Activated CD8-positive, alpha-beta memory T cell treated with anti-CD3 and anti-CD28 coated beads, Interleukin-2, amount 10 ng/mL, durations not matched to agents 7 days and 5 days (primary cell): Measurements from ENCODE around the gene EIF2A. TPM values are rescaled to one million over a fixed set of nuclear protein-coding genes. Genes with fewer than 3 reads are reported as not detected.
A peak's percentile ranks its signal among the peaks of the same experiment; 100 is the strongest.
"Not testable (repeated sequence)": the region's sequence is repeated elsewhere in the genome, so short reads cannot be mapped to it uniquely, and the experiment has no call there.

Source experiments
- ATAC-seq: fragments of 150-1000 bp; cut with Tn5 transposase; one replicate; pipeline ENCODE4 v1.10.0; 2021; ENCODE audit warnings: moderate library complexity
- CTCF ChIA-PET: fragments of 350-600 bp; sonication (Branson Sonifier 250); formaldehyde crosslinking; loops from one replicate; lab custom pipeline; 2021; ENCODE audit warnings: antibody characterized with exemption; lab: Charles Lee
- DNase-seq: peaks from one replicate; pipeline ENCODE4 v3.0.0-alpha.2; 2020
- H3K27ac Mint-ChIP-seq: one replicate; pipeline ENCODE4 v1.8.0; 2021; ENCODE audit warnings: mild to moderate bottlenecking, mixed read lengths
- H3K27me3 Mint-ChIP-seq: one replicate; pipeline ENCODE4 v1.8.0; 2021; ENCODE audit warnings: mixed read lengths
- H3K36me3 Mint-ChIP-seq: one replicate; pipeline ENCODE4 v1.8.0; 2021; ENCODE audit warnings: mild to moderate bottlenecking, mixed read lengths
- H3K4me1 Mint-ChIP-seq: one replicate; pipeline ENCODE4 v1.8.0; 2021; ENCODE audit warnings: mixed read lengths
- H3K4me3 Mint-ChIP-seq: one replicate; pipeline ENCODE4 v1.8.0; 2021; ENCODE audit warnings: mild to moderate bottlenecking, moderate library complexity, mixed read lengths
- H3K9me3 Mint-ChIP-seq: one replicate; pipeline ENCODE4 v1.8.0; 2022; ENCODE audit warnings: low read depth, mixed read lengths
- total RNA-seq, 2 experiments: library from RNA; stranded (reverse); gene quantifications; one replicate each; pipeline ENCODE4 v1.2.3, GENCODE V29; 2021

Gene EIF2A
- total RNA-seq = 10 to 100 TPM; 66.7 to 97.5 TPM

DNA sequence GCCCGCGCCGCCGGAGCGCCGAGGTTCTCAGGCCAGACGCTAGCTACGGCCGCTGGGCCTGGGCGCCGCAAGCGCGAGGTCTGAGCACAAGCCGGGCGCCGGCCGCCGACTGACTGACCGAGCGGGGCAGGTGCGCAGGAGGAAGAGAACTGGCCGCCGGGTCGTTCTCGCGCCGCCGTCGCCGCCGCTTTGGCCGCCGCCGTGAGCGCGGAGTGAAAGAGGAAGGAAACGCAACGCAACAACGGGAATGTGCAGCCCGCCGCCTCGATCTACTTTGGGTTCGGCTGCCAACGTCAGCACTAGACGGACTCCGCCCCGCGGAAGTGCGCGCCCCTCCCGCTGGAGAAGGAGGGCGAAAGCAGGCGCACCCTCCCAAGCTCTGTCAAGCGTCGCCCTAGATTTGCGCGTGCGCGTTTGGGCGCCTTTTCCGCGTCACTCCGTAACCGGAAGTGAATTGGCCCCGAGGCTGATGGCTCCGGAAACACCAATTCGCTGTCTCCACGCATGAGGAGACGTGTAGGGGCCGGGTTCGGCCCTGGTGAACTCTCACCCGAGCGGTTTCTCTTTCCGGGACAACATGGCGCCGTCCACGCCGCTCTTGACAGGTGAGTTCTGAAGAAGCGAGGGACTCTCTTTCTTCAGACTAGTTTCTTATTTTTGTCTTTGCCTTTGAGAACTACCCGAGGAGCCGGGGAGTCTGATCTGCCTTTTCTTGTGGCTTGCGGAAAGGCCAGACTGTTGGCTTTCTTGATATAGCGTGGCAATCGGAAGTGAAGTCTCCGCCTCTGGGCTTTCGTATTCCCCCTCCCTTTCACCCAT lies at the start of gene EIF2A, which contains the start of gene SERP1:
TSS of gene EIF2A (plus strand) at position 562 of the 819 bp plus-strand sequence. CDS start at position 578, 16 bp downstream.
TSS of gene SERP1 (minus strand) at position 271 of the 819 bp plus-strand sequence. CDS start 361 bp downstream, outside the sequence.
- ATAC-seq (peak; percentile 92), DNase-seq (peak; percentile 99)
- CTCF ChIA-PET = interaction anchor here (0.6 to 1.6 kb wide), 7 partner anchors 10 to 1603 kb away, joined by 3 to 5 read pairs (median 3); partner anchors contain the start of gene TSC22D2
- Mint-ChIP-seq H3K36me3 (peaks cover 41% of the 10 kb centered on the region), H3K27ac (peak within 1 kb of the TSS; percentile 96), H3K4me3 (peak within 1 kb of the TSS; percentile 92), H3K27me3 (no peaks in the 10 kb centered on the region), H3K9me3 (no peaks in the 10 kb centered on the region), H3K4me1 (peaks cover 63% of the 10 kb centered on the region)

DNA sequence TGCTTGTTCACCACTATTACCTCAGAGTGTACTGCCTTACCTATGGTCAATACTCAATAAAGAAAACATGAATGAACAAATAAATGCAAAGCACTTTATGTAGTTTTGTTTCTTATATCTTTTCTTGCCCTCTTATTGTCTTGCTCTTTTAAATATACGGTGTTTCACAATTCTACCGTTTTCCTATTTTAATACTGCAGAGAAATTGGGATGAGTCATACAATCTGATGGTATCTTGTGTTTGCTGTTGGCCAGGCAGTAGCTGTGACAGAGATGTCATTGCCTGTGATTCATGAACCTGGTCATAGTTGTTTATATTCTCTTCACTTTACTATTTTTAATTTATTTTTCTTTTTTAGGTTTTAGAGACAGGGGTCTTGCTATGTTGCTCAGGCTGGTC lies 48.6 kb upstream of the EIF2A start:
- DNase-seq (no peak), ATAC-seq (no peak)
- H3K4me3 Mint-ChIP-seq = no peak overlapping the region
- H3K36me3 Mint-ChIP-seq = peaks cover 2% of the 10 kb centered on the region
- CTCF ChIA-PET = no interaction called here
- no peaks in the 10 kb centered on the region for H3K4me1 Mint-ChIP-seq
- peaks cover 4% of the 10 kb centered on the region for H3K27me3 Mint-ChIP-seq
- H3K9me3 Mint-ChIP-seq = peaks cover 6% of the 10 kb centered on the region
- H3K27ac Mint-ChIP-seq = no peak overlapping the region

DNA sequence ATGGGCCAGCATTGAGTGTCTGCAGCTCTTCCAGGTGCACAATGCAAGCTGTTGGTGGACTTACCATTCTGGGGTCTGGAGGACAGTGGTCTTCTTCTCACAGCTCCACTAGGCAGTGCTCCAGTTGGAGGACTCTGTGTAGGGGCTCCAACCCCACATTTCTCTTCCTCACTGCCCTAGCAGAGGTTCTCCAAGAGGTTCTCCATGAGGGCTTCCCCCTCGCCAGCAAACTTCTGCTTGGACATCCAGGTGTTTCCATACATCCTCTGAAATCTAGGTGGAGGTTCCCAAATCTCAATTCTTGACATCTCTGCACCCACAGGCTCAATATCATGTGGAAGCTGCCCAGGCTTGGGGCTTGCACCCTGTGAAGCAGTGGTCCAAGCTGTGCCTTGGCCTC lies 45.6 kb upstream of the EIF2A start:
- not testable (repeated sequence) for DNase-seq, H3K4me3 Mint-ChIP-seq, H3K9me3 Mint-ChIP-seq, H3K36me3 Mint-ChIP-seq, ATAC-seq, H3K27me3 Mint-ChIP-seq, H3K4me1 Mint-ChIP-seq, H3K27ac Mint-ChIP-seq
- CTCF ChIA-PET = interaction anchor here (1.0 to 1.5 kb wide), 2 partner anchors 273 to 775 kb away, joined by 3 read pairs; no protein-coding TSS in a partner anchor

DNA sequence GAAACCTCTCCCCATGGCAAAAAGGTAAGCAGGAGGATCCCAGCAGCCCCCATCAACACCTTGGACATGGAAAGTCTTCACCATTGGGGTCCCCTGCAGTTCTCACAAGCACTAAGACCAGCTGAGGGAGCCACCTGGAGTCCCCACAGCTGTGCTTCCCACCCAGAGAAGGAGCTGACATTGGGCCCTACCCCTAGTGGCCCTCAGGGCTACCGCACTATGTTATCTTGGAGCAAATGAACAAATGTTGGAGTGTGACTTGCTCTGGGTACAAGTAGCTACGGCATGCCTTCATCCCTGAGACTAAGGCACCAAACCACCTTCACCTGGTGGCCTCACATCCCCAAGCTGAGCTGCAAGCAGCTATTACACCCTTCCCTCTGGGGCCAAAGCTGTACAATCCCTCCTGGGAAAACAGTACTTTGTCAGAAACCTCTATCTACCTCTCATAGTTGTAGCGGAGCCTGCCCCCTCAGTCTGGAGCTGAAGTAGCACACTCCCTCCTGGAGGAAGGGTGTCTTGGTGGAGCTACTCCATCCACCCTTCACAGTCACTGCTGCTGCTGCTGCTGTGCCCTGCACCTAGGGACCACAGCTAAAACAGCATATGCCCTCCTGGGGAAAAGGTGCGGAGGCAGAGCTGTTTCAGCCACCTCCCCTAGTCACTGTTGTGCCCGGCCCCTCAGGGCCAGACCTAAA lies 43.0 kb upstream of the EIF2A start:
- Mint-ChIP-seq H3K27ac (no peak overlapping the region), H3K9me3 (peaks cover 6% of the 10 kb centered on the region), H3K4me1 (no peaks in the 10 kb centered on the region), H3K4me3 (no peak overlapping the region), H3K27me3 (peaks cover 12% of the 10 kb centered on the region), H3K36me3 (peaks cover 2% of the 10 kb centered on the region)
- CTCF ChIA-PET = interaction anchor here (1.1 to 1.5 kb wide), 2 partner anchors 8 to 41 kb away, joined by 3 to 4 read pairs; no protein-coding TSS in a partner anchor
- DNase-seq (no peak), ATAC-seq (no peak)

GRCh38 chr3:150504483-150504882 lies 42.1 kb upstream of the EIF2A start:
- H3K4me3 Mint-ChIP-seq = no peak overlapping the region
- no peak overlapping the region for H3K27ac Mint-ChIP-seq
- DNase-seq (no peak), ATAC-seq (no peak)
- peaks cover 2% of the 10 kb centered on the region for H3K36me3 Mint-ChIP-seq
- H3K27me3 Mint-ChIP-seq = peaks cover 21% of the 10 kb centered on the region
- peaks cover 6% of the 10 kb centered on the region for H3K9me3 Mint-ChIP-seq
- CTCF ChIA-PET = interaction anchor here (1.5 kb wide), 1 partner anchor 40 kb away, joined by 3 read pairs; no protein-coding TSS in a partner anchor
- H3K4me1 Mint-ChIP-seq = no peaks in the 10 kb centered on the region

DNA sequence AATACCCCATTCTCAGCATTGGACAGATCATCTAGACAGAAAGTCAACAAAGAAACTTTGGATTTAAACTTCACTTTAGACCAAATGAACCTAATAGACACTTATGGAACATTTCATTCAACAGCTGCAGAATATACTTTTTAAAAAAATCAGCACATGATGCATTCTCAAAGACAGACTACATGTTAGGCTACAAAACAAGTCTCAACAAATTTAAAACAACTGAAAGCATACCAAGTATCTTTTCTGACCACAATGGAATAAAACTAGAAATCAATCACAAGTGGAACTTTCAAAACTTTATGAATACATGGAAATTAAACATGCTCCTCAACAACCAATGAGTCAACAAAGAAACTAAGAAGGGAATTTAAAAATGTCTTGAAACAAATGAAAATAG lies 38.2 kb upstream of the EIF2A start:
- DNase-seq (no peak), ATAC-seq (no peak)
- Mint-ChIP-seq H3K4me3 (no peak overlapping the region), H3K27ac (no peak overlapping the region), H3K4me1 (no peaks in the 10 kb centered on the region), H3K27me3 (peaks cover 30% of the 10 kb centered on the region), H3K36me3 (no peaks in the 10 kb centered on the region), H3K9me3 (no peaks in the 10 kb centered on the region)
- CTCF ChIA-PET = interaction anchor here (1.1 kb wide), 1 partner anchor 13 kb away, joined by 3 read pairs; no protein-coding TSS in a partner anchor

DNA sequence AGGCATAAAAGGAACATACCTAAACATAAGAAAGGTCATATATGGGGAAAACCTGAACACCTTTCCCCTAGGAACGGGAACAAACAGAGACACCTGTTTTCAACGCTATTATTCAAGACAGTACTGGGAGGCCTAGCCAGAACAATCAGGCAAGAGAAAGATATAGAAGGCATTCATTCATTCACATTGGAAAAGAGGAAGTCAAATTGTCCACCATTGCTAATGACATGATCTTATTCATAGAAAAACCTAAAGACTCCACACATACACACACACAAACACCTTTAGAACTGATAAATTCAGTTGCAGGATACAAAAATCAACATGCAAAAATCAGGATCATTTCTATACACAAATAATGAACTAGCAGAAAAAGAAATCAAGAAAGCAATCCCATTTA lies 36.8 kb upstream of the EIF2A start:
- CTCF ChIA-PET = no interaction called here
- Mint-ChIP-seq H3K4me1 (no peaks in the 10 kb centered on the region), H3K27me3 (peaks cover 30% of the 10 kb centered on the region), H3K4me3 (no peak overlapping the region), H3K27ac (no peak overlapping the region), H3K9me3 (no peaks in the 10 kb centered on the region), H3K36me3 (no peaks in the 10 kb centered on the region)
- ATAC-seq (no peak), DNase-seq (no peak)

DNA sequence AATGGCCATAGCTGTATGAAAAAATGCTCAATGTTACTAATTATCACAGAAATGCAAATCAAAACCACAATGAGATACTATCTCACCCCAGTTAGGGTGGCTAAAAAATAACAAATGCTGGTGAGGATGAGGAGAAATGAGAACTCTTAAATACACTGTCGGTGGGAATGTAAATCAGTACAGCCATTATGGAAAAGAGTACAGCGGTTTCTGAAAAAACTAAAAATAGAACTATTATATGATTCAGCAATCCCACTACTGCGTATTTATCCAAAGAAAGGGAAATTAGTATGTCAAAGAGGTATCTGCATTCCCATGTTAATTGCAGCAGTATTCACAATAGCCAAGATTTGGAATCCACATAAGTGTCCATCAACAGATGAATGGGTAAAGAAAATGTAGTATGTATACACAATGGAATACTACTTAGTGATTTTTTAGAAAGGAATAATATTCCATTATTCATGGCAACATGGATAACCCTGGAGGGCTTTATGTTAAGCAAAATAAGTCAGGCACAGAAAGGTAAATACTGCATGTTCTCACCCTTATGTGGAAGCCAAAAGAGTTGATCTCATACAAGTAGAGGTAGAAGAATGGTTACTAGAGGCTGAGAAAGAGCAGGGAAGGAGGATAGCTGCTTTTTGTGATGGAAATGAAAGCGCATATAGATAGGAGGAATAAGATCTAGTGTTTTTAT lies 35.3 kb upstream of the EIF2A start:
- Mint-ChIP-seq H3K36me3 (no peaks in the 10 kb centered on the region), H3K27me3 (peaks cover 34% of the 10 kb centered on the region), H3K9me3 (no peaks in the 10 kb centered on the region), H3K4me3 (no peak overlapping the region), H3K27ac (no peak overlapping the region), H3K4me1 (peaks cover 3% of the 10 kb centered on the region)
- DNase-seq (no peak), ATAC-seq (no peak)
- CTCF ChIA-PET = interaction anchor here (1.3 kb wide), 1 partner anchor 16 kb away, joined by 3 read pairs; no protein-coding TSS in a partner anchor

GRCh38 chr3:150515210-150515609 lies 31.4 kb upstream of the EIF2A start:
- H3K27me3 Mint-ChIP-seq = peaks cover 13% of the 10 kb centered on the region
- no peaks in the 10 kb centered on the region for H3K9me3 Mint-ChIP-seq
- H3K4me1 Mint-ChIP-seq = peaks cover 3% of the 10 kb centered on the region
- CTCF ChIA-PET = interaction anchor here (0.9 kb wide), 1 partner anchor 10 kb away, joined by 3 read pairs; no protein-coding TSS in a partner anchor
- no peaks in the 10 kb centered on the region for H3K36me3 Mint-ChIP-seq
- DNase-seq (no peak), ATAC-seq (no peak)
- no peak overlapping the region for H3K27ac Mint-ChIP-seq
- no peak overlapping the region for H3K4me3 Mint-ChIP-seq

DNA sequence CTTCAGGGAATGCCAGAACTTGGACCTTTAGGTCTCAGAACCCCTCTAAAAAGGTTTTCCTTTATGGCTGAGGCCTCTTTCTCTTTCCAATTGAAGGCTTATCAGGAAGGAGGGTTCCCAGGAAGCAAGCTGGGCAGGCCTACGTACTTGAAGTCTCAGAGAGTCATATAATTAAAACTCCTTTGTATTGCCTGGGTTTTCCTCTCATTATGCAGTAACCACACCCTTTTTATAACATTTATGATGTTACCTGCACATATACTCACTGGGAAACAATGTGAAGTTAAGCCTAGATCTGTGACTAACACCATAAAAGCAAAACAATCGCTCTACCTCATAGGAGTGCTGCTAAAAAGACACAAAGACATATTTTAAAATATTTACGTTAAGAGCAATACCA lies 27.6 kb upstream of the EIF2A start:
- H3K27me3 Mint-ChIP-seq = peaks cover 11% of the 10 kb centered on the region
- CTCF ChIA-PET = no interaction called here
- H3K27ac Mint-ChIP-seq = no peak overlapping the region
- DNase-seq = no peak
- no peak overlapping the region for H3K4me3 Mint-ChIP-seq
- no peaks in the 10 kb centered on the region for H3K36me3 Mint-ChIP-seq
- no peaks in the 10 kb centered on the region for H3K9me3 Mint-ChIP-seq
- peaks cover 3% of the 10 kb centered on the region for H3K4me1 Mint-ChIP-seq
- no peak for ATAC-seq

DNA sequence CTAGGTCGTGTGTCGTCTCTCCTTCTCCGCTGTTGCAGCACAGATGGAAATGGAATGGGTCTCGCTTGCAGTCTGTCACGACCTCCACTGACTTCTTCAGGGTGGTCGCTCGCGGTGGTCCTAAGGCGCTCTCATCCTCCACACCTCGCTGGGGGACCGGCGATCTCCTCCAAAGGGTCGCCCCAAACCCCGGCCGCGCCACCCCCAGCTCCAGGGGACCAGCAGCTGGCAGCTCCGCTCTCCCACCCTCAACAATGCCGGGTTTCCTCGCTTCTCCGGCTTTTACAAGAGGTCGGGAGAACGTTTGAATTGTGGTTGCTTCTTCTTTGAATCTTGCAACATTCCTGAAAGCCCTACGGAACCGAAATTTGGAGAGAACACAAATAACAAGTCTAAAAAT lies 26.2 kb upstream of the EIF2A start:
- CTCF ChIA-PET = interaction anchor here (1.2 kb wide), 1 partner anchor 25 kb away, joined by 3 read pairs; no protein-coding TSS in a partner anchor
- H3K27ac Mint-ChIP-seq = no peak overlapping the region
- H3K36me3 Mint-ChIP-seq = no peaks in the 10 kb centered on the region

GRCh38 chr3:150521463-150521862 lies 25.1 kb upstream of the EIF2A start:
- Mint-ChIP-seq H3K36me3 (no peaks in the 10 kb centered on the region), H3K27ac (no peak overlapping the region), H3K4me1 (no peaks in the 10 kb centered on the region), H3K27me3 (peaks cover 7% of the 10 kb centered on the region), H3K4me3 (no peak overlapping the region), H3K9me3 (no peaks in the 10 kb centered on the region)
- DNase-seq = no peak
- no peak for ATAC-seq
- CTCF ChIA-PET = interaction anchor here (1.2 kb wide), 1 partner anchor 26 kb away, joined by 3 read pairs; no protein-coding TSS in a partner anchor

More for the DNA sequence above, 26.2 kb upstream of the EIF2A start:
- no peak for ATAC-seq
- no peak for DNase-seq
- Mint-ChIP-seq H3K9me3 (no peaks in the 10 kb centered on the region), H3K27me3 (peaks cover 11% of the 10 kb centered on the region), H3K4me3 (no peak overlapping the region), H3K4me1 (peaks cover 1% of the 10 kb centered on the region)

DNA sequence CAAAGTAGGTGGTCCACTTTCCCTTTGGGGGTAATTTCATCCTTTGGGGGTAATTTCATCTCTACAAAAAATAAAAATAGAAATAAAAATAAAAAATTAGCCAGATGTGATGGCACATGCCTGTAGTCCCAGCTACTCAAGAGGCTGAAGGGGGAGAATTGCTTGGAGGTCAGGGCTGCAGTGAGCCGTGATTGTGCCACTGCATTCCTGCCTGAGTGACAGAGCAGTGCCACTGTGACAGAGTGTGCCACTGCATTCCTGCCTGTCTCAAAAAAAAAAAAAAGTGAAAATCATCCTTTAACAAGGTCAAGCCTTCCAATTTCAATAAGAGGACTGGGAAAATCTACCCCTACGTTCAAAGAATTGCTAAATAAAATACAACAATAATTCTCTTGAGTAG lies 23.0 kb upstream of the EIF2A start:
- H3K27me3 Mint-ChIP-seq = peaks cover 6% of the 10 kb centered on the region
- no peak overlapping the region for H3K4me3 Mint-ChIP-seq
- DNase-seq (no peak), ATAC-seq (no peak)
- no peaks in the 10 kb centered on the region for H3K9me3 Mint-ChIP-seq
- no peaks in the 10 kb centered on the region for H3K36me3 Mint-ChIP-seq
- no peaks in the 10 kb centered on the region for H3K4me1 Mint-ChIP-seq
- CTCF ChIA-PET = no interaction called here
- H3K27ac Mint-ChIP-seq = no peak overlapping the region
